GM18867 (cell line): ENCODE measurements around the gene RBBP8.
"Not testable (repeated sequence)": the region's sequence is repeated elsewhere in the genome, so short reads cannot be mapped to it uniquely, and the experiment has no call there.

Experiments used
- ATAC-seq: cut with Tn5 transposase; IDR thresholded peaks from one replicate; pipeline ENCODE4 v1.9.1; 2021; ENCODE audit warnings: mild to moderate bottlenecking, moderate library complexity; ENCODE audit not compliant: unreplicated experiment

The RBBP8 gene

DNA sequence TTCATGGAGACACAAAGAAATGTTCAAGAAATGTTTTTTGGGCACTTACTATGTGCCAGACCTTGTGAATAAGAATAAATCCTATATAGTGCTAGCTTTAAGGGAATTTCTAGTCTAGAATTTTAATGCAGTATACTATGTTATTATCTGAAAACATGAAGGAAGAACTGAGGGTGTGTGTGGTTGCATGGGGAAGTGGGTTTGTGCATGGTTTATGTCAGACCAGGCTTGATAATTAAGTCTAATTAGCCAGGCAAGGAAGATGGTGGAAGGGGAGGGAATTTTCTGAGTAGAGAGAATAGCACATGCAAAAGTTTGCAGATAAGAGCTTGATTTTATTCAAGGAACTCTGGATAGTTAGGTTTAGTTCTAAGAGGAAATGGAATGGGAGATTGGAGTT, 6.5 kb downstream of the RBBP8 start:
- no peak for ATAC-seq

DNA sequence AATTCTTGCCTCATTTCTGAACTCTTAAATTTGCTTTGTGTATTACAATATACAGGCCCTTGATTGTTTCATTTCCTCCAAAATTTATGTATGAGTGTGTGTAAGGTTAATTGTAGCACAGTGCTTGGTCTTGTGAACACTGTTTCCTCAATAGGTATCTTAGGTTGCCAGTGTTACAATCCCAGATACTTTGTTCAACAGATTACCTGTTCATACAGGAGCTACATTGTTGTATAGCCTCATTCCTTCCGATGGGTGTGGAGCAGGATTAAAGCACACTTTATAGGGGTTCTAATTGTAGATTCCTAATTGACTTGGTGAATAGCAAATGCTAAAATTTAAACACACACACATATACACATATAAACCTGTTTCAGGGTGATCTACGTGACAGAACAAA, 10.7 kb downstream of the RBBP8 start:
- ATAC-seq, result no peak

DNA sequence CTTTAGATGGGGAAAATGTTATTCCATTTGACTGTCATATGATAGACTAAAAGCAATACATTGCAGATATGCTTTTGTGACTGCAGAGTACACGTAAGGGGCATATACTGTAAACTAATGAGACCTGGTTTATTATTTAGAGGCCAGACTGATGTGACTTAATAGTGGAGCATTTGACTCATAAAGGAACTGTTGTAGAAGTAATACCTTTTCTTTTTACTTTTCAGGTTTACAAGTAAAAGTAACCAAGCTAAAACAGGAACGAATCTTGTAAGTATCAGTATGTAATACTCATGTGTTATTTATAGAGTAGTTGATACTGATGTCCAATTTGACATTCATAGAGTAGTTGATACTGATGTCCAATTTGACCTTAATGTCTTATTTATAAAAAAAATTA, 13.1 kb downstream of the RBBP8 start:
- ATAC-seq, result no peak

DNA sequence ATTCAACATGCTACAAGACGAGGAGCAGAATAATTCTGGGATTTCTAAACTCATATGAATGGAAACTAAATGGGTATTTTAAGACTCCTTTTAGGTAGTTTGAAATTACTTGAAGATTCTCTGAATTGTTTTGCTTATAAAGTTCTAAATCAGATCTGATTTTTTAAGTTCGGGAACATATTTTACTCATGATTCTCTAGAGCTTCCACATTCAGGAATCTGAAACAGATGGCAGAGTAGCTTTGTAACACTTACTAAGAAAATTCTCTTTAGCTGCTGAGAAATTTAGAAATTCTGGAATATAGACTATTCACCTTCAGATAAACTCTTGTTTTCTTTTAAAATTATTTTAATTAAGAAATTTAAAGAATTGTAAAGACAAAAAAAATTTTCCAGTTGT, 13.7 kb downstream of the RBBP8 start:
- no peak for ATAC-seq

DNA sequence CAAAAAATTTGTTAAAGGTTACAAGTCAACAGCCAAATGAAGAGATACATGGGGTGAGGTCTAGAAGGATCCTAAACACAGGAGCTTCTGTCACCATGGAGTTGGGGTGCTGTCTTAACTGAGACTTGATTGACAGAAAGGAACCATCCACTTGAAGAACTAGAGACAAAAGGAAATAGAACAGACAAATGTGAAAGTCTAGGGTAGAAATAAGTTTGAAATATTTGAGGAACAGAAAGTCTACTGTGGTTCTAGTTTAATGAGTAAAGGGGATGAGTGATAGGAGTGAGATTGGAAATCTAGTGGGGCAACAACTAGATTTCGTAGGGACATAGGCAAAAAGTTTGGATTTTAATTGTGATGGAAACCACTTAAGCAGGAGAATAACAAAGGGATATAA, 18.7 kb downstream of the RBBP8 start:
- no peak for ATAC-seq

DNA sequence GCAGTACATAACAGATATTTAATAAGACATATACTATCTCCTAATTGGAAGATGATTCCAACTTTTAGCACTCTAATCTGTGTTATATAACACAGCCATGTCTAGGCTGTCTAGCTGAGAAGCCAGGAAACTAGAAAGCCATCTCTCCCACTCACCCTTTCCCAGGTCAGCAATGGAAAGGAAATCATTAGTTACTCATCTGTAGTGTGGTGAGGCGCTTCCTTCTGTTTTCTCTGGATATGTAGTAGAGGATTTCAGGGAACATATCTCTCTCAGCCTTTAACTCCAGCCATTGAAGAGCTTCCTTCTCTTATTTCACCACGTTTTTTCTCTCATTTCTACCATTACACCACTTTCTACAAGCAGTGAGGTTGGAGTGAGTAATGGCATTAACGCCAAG, 19.4 kb downstream of the RBBP8 start:
- no peak for ATAC-seq

DNA sequence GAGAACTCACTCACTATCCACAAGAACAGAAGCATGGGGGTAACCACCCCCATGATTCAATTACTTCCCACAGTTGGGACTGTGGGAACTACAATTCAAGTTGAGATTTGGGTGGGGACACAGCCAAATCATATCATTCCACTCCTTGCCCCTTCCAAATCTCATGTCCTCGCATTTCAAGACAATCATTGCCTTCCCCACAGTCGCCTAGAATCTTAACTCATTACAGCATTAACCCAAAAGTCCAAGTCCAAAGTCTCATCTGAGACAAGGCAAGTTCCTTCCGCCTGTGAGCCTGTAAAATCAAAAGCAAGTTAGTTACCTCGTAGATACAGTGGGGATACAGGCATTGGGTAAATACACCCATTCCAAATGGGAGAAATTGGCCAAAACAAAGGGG, 20.9 kb downstream of the RBBP8 start:
- not testable (repeated sequence) for ATAC-seq

DNA sequence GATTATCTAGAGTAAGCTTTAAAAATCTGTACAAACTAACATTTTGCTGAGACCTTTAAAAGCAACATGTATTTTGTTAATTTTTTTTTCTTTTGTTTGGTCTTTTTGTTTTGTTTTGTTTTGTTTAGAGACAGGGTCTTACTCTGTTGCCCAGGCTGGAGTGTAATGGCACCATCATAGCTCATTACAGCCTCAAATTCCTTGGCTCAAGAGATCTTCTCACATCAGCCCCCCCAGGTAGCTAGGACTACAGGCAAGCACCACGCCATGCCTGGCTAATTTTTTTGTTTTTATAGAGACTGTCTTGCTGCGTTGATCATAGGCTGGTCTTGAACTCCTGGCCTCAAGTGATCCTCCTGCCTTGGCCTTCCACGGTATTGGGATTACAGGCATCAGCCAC, 23.1 kb downstream of the RBBP8 start:
- ATAC-seq, result no peak

DNA sequence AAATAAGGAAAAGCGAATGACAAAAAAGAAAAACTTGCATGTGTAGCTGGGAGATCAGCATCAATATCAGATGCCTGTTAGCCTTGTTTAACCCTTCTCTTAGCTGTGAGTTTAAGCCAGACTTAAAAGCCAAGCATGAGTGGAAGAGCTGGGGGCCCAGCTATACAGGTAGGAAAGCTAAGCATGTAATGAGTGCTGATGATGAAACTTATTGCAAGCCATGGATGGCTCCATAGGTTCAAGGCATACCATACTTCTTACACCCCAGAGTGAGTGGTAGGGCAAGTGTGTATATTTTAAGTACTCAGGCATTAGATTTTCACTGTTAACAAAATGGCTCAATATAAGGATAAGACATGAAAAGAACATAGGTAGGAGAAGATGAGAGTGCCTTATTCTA, 28.0 kb downstream of the RBBP8 start:
- no peak for ATAC-seq

DNA sequence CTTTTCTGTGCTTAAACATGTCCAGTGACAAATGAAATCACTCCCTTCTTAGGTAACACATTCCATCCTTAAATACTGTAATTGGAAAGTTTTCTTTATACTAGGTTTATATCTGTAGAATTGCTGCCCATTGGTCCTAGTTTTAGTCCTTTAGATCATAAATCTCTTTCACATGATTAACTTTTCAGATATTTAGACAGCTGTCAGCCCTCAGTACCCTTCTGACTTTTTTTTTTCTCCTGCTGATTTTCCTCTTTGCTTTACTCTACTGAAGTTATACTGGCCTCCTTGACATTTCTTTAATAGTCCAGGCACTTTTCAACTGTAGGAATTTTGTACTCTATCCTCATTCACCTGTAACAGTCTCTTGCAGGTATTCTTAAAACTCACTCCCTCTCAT, 28.9 kb downstream of the RBBP8 start:
- no peak for ATAC-seq

DNA sequence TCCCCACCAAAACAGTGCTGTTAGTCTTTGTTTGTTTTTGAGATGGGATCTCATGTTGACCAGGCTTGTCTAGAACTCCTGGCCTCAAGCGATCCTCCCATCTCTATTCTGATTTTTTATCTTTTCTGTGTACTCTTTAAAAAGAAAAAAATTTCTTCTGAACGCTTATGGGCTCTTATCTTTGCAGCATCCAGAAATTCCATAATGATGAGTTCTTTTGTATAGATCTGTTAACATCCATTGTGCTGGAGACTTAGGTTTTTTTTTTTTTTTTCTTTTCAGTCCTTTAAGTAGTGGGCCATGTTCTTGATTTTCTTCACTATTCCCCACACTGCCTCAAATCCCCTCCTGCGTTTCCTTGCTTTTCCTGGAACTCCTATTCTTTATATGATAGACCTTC, 31.0 kb downstream of the RBBP8 start:
- no peak for ATAC-seq

DNA sequence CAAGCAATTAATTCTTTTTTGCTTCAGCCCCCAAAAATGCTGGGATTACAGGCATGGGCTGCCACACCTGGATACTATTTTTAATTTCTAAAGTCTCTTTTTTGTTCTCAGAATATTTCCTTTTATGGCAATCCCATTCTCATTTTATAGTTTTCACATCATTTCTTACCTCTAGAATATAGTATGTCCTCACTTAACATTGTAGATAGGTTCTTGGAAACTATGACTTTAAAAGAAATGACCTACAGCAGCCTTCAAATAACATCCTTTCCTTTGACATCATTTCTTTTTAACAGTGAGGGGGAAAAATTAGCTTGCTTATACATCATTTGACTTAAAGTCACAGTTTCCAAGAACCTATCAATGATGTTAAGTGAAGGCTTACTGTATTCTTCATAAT, 31.6 kb downstream of the RBBP8 start:
- no peak for ATAC-seq

DNA sequence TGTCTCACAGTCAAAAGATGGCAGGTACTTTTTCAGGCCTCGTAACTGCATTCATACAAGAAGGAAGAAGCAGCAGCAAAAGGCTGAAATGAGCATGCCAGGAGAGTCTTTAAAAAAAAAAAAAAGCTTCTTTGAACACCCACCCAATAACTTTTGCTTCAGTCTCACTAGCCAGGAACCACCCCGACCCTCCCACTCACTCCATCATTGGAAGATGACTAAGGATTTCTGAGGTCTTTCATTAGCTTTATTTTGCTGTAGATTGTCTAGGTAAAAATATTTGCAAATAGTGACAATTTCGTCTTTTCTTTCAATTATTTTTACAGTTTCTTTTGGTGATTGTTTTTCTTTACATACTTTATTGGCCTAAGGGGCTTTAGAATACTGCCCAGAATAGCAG, 37.9 kb downstream of the RBBP8 start:
- ATAC-seq, result no peak

DNA sequence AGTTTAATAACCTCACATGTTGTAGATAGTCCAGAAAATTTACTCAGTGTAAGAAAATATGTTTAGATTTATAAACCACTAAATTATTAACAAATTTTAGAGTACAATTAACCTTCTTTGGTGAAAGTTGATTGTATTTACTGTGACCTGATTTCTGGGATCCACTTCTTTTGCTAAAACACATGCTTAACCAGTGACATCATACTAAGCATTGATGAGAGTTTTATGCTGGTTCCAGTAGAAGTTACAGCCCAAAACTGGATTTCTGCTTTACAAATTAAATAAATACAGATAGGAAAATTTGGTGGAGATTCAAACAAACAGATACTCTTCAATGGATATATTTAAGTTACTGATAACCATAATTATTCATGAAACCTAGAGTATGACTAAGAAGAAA, 40.9 kb downstream of the RBBP8 start:
- ATAC-seq, result no peak

DNA sequence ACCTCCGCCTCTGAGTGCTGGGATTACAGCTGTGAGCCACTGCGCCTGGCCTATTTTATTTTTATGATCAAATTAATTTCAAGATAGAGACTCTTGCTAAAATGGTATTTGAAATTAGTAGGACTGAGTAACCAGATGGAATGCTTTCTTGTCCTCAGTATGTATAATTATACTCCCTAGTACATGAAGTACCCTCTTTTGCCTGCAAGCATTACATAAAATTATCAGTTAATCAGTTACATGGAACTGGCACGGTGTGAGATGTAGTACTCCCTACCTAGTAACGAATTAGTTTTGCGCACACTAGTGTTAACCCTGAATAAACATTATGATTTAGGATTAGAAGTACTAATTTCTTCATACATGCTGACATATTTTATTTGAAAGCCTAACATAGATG, 41.6 kb downstream of the RBBP8 start:
- ATAC-seq, result no peak

DNA sequence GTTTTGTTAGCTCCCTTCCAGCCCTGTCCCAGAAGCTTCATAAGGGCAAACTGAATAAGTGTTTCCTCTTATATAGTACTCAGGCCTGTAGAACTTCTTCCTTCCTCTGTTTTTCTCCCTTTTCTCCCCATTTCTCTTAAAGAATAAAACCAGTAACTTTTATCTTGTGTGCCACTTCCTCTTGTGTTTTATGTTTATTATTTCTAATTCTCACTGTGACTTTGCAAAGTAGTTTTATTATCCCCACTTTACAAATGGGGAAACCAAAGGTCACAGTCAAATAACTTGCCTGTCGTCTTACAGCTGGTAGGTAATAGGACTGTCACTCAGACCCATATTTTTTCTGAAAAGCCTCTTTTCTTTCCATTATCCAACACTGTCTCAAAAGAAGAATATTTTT, 42.4 kb downstream of the RBBP8 start:
- no peak for ATAC-seq

DNA sequence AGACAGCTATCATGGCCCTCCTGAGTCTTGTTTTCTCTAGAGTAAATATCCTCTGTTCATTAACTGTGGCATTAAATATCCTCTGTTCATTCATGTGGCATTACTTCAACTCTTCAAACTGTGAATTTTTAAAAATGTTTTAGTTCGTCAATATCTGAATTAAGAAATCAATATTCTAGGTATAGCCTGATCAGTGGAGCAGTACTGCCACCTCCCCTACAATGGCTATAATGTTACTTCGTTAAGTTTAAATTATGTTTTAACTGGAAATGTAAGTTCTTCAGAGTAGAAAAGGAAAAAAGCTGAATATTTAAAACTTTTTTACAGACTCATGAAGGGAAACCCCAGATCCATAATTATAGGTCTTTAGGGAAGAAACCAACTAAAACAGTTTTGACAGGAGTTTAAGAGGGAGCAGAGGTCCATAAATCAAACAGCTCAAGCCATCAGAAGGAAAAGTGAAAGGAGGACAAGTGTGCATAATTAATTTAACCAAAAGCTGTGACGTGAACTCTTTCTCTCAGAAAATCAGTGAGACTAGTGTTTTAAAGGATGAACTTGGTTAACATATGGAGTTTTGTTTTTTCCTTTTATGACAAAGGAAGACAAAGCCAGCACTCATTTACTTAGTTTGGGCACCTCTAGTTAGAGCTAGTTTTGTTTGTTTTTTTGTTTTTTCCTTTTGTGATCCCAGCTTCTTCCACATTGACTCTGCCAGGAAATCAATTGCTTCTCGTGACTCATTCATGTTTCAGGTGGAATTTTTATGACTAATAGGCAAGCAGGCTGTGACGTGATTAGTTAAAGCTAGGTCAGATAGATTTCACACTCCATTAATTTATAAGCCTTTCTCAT, 44.9 kb downstream of the RBBP8 start:
- ATAC-seq, result no peak

DNA sequence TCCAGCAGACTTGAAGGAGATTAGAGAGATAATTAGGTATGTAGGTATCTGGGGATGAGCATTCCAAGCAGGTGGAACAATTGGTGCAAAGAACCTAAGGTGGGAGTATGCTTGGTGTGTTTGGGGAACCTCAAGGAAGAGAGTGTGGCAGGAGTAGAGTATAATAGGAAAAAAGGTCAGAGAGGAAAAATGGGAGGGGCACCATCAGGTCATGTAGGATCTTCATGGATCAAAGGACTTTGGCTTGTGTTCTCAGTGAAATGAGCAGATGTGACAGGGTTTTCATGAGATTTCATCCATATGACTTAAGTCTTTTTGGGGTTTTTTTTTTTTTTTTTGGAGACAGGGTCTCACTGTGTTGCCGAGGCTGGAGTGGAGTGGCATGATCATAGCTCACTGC, 47.3 kb downstream of the RBBP8 start:
- ATAC-seq, result no peak

DNA sequence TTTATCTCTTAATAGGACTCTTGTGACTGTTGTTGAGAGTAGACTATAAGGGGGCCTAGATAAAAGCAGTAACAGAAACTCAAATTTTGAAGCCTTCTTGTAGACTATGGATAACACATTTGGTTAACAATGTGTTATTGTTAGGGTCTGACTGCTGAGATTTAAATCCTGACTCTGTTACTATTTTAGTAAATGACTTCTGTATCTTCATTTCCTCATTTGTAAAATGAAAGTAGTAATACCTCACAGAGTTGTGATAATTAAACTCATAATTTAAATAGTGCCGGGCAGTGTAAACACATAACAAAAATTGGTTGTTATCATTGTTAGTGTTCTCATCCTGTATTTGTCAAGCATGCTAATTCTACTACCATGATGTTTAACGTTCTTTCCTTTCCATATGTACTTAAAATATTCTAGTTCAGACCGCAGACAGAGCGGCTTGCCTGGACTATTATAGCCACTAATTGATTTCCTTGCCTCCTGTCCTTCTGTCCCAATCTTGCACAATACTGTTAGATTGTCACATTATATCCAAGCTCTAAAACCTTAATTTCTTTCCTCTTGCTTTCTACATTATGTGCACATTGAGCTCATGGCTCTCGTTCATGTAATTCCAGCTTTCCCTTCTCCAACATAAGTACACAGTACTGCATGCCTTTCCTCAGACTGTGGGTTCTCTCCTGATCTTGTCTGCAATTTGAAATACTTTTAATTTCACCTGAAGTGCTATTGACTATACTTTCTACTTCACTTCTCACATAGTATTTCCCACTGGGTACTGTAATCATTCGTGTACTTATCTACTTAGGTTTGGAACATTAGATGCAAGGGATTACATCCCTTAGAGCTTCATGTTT, 48.4 kb downstream of the RBBP8 start:
- no peak for ATAC-seq

DNA sequence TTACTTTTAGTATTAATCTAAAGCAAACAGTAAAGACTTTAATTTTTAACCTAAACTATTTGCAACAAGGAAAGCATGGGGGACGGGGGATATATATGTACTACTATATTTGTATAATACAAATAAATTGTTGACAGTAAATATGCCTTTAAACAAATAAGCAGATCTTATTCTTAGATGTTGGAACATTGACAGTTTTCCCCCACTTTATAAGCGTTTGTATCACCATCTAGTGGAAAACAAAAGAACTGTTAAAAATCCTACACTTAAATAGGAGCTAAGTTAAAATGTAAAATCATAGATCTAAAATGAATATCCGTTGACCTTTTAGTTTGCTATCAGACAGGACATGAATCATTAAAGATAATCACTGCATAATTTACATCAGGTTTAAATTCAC, 50.0 kb downstream of the RBBP8 start:
- ATAC-seq, result no peak

DNA sequence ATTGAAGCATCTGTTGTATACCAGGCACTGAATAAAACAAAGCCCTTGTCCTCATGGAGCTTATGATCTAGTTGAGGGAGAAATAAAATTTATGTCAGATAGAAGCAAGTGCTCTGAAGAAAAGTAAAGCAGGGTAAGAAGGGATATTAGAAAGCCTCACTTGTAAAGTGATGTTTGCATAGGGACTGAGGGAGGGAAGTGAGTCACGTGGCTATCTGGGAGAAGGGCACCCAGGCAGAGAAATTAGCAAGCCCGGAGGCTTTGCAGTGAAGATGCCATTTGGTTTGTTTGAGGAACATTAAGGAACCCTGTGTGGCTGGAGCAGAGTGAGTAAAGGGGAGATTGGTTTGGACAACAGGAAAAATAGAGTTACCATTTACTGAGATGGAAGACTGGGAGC, 52.1 kb downstream of the RBBP8 start:
- ATAC-seq, result no peak

DNA sequence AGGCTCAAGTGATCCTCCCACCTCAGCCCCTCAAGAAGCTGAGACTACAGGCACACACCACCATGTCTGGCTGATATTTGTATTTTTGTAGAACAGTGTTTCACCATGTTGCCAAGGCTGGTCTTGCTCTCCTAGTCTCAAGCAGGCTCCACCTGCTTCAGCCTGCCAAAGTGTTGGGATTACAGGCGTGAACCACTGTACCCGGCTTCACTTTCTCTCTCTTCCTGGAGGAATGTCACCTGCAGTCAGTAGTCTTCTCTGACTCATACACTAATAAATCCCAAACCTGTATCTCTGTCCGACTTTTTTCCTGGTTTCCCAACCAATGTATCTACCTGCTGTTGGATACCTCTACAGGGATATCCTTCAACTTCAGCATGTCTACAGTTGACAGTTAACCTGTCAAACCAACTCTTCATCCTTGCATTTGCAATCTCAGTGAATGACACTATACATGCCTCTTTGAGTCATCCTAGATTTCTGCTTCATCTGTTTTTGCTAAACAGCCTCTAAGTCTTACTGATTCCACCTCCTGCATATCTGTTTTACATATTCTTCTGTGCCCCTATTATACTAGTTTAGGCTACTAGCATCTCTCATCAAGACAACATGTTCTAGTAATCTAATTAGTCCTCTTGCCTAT, 54.5 kb downstream of the RBBP8 start:
- ATAC-seq, result no peak
